Suprapubic skin (tissue), 4 donors: Measurements from ENCODE around the gene RNF111.

ENCODE experiments used
- POLR2A ChIP-seq, 2 donors: fragments of 450-650 bp; IDR thresholded peaks; one replicate each; pipeline ENCODE4 v1.6.1; 2017; ENCODE audit warnings: antibody characterized with exemption in 2 of 2, mild to moderate bottlenecking in 2 of 2, moderate library complexity in 2 of 2
- POLR2AphosphoS5 ChIP-seq, 3 donors: sonication (generic); formaldehyde crosslinking; IDR thresholded peaks; one replicate each; pipeline ENCODE4 v1.6.1; 2017; ENCODE audit warnings: antibody characterized with exemption in 3 of 3
- TF ChIP-seq, protein P1 (sequence below), 2 donors: fragments of 200-600 bp in 1 of 2; fragments of 450-650 bp in 1 of 2; sonication (generic) in 1 of 2; IDR thresholded peaks; one replicate each; pipeline ENCODE4 v1.5.1; 2016 to 2019; ENCODE audit warnings: antibody characterized with exemption in 2 of 2, mild to moderate bottlenecking in 1 of 2, moderate library complexity in 1 of 2

DNA sequence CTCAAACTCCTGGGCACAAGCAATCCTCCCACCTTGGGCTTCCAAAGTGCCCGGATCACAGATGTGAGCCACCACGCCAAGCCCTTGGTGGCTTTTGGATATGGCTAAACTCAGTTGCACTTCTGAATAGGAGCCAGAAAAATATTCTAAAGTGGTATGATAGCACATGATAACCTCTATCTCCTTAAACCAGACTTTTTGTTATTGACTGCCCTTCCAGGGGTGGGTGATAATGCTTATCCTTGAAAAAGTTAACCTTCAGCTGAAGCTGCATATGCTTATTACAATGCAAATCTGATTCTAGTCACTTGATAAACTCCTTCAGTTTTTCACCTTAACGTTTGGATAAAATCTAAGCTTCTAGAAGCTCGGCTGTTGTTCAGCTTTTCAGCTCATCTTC, 123.8 kb downstream of the RNF111 start:
- TF ChIP-seq POLR2A (IDR thresholded peaks at IDR 0.05) (no peak), POLR2AphosphoS5 (IDR thresholded peaks at IDR 0.05) (no peak)
- TF ChIP-seq, protein P1, sequence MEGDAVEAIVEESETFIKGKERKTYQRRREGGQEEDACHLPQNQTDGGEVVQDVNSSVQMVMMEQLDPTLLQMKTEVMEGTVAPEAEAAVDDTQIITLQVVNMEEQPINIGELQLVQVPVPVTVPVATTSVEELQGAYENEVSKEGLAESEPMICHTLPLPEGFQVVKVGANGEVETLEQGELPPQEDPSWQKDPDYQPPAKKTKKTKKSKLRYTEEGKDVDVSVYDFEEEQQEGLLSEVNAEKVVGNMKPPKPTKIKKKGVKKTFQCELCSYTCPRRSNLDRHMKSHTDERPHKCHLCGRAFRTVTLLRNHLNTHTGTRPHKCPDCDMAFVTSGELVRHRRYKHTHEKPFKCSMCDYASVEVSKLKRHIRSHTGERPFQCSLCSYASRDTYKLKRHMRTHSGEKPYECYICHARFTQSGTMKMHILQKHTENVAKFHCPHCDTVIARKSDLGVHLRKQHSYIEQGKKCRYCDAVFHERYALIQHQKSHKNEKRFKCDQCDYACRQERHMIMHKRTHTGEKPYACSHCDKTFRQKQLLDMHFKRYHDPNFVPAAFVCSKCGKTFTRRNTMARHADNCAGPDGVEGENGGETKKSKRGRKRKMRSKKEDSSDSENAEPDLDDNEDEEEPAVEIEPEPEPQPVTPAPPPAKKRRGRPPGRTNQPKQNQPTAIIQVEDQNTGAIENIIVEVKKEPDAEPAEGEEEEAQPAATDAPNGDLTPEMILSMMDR (IDR thresholded peaks at IDR 0.05), result no peak
